GM06990 (cell line): ENCODE results near the gene AP1M1.

Experiments used
- DNase-seq: peaks from one replicate; pipeline ENCODE4 v3.0.0-alpha.2; 2011; ENCODE audit not compliant: insufficient read length; ENCODE audit errors: extremely low read depth
- H3K27me3 ChIP-seq: replicated peaks from 2 replicates; pipeline ENCODE4 v1.6.0; 2011; ENCODE audit warnings: low read length; ENCODE audit not compliant: control insufficient read depth, insufficient read depth
- H3K36me3 ChIP-seq: 2 replicates; pipeline ENCODE4 v1.5.1; 2011; ENCODE audit warnings: low read length; ENCODE audit not compliant: control insufficient read depth, insufficient read depth
- H3K4me3 ChIP-seq: replicated peaks from 2 replicates; pipeline ENCODE4 v1.5.1; 2011; ENCODE audit warnings: low read depth, mild to moderate bottlenecking, control low read depth, low read length
- CTCF ChIP-seq: IDR thresholded peaks from 2 replicates; pipeline ENCODE4 v1.5.1; 2011; ENCODE audit warnings: low read length, control low read depth, mild to moderate bottlenecking, inconsistent platforms; ENCODE audit not compliant: insufficient read depth, poor library complexity, severe bottlenecking

Gene AP1M1

DNA sequence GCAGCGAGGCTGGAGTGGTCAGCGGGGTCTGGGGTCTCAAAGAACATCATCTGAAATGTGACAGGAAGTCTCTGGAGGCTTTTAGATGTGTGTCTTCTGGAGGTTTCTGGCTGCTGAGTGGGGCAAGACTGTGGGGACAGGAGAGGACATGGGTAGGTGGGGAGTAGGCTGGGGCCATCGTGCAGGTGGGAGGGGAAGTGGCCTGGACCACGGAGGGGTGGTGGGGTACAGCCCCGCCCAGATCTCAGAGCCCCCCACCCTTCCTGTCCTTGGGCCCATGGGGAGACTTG lies 6.2 kb downstream of the AP1M1 start:
- DNase-seq: no peak
- H3K27me3 ChIP-seq: no peaks in the 10 kb centered on the region

GRCh38 chr19:16205205-16206045 lies 7.7 kb downstream of the AP1M1 start:
- no peak for TF ChIP-seq CTCF
- Histone ChIP-seq H3K4me3 (no peak overlapping the region), H3K27me3 (no peaks in the 10 kb centered on the region), H3K36me3 (peaks cover 38% of the 10 kb centered on the region)
- DNase-seq: no peak

More for the DNA sequence above, 6.2 kb downstream of the AP1M1 start:
- Histone ChIP-seq H3K4me3 (no peak overlapping the region), H3K36me3 (peaks cover 40% of the 10 kb centered on the region)
- no peak for TF ChIP-seq CTCF

DNA sequence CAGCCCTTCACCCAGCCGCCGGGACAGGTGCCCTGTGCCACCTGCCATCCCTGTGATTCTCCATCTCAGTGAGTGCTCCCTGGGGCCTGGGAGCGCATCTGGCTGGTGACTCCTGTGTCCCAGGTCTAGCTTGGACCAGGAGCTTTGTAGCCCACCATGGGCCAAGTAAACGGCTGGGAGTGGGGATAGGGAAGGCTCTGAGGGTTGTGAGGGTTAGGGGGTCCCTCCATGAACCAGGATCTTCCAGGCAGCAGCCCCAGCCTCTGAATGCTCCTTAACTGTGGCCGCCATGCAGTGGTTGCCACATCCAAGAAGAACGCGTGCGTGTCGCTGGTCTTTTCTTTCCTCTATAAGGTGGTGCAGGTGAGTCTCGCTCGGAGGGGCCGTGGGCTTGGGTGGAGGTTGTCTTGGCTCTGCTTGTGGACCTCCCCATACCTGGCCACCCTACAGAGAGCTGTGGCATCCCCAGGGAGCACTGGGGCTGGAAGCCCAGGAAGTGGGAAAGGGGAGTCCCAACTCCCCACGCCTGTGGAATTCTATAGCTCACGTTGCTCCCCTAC lies 8.4 kb downstream of the AP1M1 start:
- no peak for DNase-seq
- TF ChIP-seq CTCF: no peak
- Histone ChIP-seq H3K27me3 (no peaks in the 10 kb centered on the region), H3K36me3 (peaks cover 34% of the 10 kb centered on the region), H3K4me3 (no peak overlapping the region)

GRCh38 chr19:16206637-16207036 lies 8.9 kb downstream of the AP1M1 start:
- no peak for TF ChIP-seq CTCF
- DNase-seq: no peak
- H3K36me3 ChIP-seq: peaks cover 34% of the 10 kb centered on the region
- H3K27me3 ChIP-seq: no peaks in the 10 kb centered on the region
- no peak overlapping the region for H3K4me3 ChIP-seq

DNA sequence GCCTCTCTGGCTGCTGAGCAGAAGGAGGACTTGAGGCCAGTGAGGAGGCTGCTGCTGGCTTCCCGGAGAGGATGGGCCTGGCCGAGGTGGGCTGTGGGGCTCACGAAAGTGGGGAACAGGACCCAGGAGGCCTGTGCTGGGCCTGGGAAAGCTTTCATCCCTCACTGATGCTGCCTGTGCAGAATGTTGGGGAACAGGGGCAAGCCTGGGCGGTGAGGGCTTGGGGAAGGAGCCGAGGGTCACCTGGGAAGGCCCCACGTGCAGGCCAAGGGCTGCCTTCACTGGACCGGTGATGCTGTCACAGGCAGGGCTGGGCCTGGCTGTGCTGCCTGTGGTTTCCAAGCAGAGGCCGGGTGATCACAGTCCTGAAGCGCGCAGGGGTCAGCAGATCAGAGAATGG lies 9.4 kb downstream of the AP1M1 start:
- DNase-seq: no peak
- Histone ChIP-seq H3K4me3 (no peak overlapping the region), H3K36me3 (peaks cover 34% of the 10 kb centered on the region), H3K27me3 (no peaks in the 10 kb centered on the region)
- no peak for TF ChIP-seq CTCF

GRCh38 chr19:16207490-16208025 lies 9.8 kb downstream of the AP1M1 start:
- Histone ChIP-seq H3K4me3 (no peak overlapping the region), H3K27me3 (no peaks in the 10 kb centered on the region), H3K36me3 (peaks cover 34% of the 10 kb centered on the region)
- no peak for DNase-seq
- no peak for TF ChIP-seq CTCF
